ENCODE data around the gene TMEM151B. TPM values are rescaled to one million over a fixed set of nuclear protein-coding genes. Genes with fewer than 3 reads are reported as not detected.

The TMEM151B gene
- total and polyA plus RNA-seq, 2 of the 13 experiments (the other 11 are each of a cell fraction or from before 2014, with no cell fraction given): not detected

DNA sequence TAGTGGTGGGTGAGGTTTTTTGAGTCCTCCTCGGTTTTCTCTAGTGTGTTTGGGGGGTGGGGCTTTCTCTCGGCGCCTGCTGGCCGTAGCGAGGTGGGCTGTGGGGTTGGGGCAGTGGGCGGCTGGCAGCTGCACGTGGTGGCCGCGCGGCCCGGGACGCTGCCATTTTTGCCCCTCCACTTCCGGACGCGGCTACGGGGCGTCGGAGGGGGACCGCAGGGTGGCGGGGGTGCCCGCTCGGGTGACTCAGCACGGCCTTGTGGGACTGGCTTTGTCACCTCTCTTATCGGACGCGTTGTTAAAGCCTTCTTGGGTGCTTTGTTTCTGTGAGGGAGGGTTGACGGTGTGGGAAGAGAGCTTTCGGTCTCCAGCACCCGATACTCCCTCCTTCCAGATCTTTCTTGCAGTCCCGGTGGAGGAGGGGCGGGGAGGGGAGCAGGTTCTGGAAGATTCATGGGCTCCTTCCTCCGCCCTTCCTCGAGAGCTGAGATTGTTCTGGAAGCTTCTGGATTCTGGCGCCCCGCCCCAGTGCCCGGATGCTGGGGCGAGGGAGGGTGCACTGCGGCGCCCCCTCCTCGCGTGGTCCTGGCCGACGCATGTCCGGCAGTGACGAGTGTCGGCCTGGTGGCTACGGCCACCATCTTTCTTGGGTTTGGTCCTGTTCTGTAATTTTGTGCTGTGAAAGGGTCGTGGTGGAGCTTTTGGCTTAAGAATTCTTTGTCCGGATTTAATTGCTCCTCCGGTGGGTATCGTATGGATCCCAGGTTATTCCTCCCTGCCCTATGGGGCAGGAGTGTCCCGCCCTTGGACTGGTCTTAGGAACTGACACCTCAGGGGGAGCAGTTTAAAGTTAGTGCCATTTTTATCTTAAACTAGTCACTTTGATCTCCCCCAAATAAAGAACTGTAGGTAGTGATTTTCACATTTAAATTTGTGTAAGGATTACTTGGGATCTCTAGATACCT is 22.6 kb upstream of the TMEM151B start (continued):
- peak; percentile 29; the same call in 1 of the 2 replicates for TF ChIP-seq ZBED4 (CRISPR knock-in tag; IDR thresholded peaks at IDR 0.05; ENCODE audit: borderline replicate concordance)
- TF ChIP-seq ZSCAN5A (CRISPR knock-in tag; IDR thresholded peaks at IDR 0.05; ENCODE audit: borderline replicate concordance): no peak
- 0 out of 2 replicates have a peak, but pooled peaks have one; percentile 64 for TF ChIP-seq GZF1 (CRISPR knock-in tag; IDR thresholded peaks at IDR 0.05)
- TF ChIP-seq ZNF710 (CRISPR knock-in tag; IDR thresholded peaks at IDR 0.05; ENCODE audit: borderline replicate concordance): no peak; the same call in 1 of the 2 replicates
- no peak for TF ChIP-seq SCMH1 (CRISPR knock-in tag; IDR thresholded peaks at IDR 0.05; ENCODE audit: borderline replicate concordance)
- TF ChIP-seq ZFP36L1 (CRISPR knock-in tag; IDR thresholded peaks at IDR 0.05): peak; percentile 85; the same call in 1 of the 2 replicates
- TF ChIP-seq KLF11 (CRISPR knock-in tag; IDR thresholded peaks at IDR 0.05): no peak
- TF ChIP-seq, protein P1, sequence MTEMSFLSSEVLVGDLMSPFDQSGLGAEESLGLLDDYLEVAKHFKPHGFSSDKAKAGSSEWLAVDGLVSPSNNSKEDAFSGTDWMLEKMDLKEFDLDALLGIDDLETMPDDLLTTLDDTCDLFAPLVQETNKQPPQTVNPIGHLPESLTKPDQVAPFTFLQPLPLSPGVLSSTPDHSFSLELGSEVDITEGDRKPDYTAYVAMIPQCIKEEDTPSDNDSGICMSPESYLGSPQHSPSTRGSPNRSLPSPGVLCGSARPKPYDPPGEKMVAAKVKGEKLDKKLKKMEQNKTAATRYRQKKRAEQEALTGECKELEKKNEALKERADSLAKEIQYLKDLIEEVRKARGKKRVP (CRISPR knock-in tag; IDR thresholded peaks at IDR 0.05): no peak
- 0 out of 2 replicates have a peak, but pooled peaks have one; percentile 33 for TF ChIP-seq TSC22D2 (CRISPR knock-in tag; IDR thresholded peaks at IDR 0.05; ENCODE audit: borderline replicate concordance)
- no peak for TF ChIP-seq FOXP1 (IDR thresholded peaks at IDR 0.05)
- TF ChIP-seq FOXP1 (CRISPR knock-in tag; IDR thresholded peaks at IDR 0.05): no peak
- TF ChIP-seq, protein P2, sequence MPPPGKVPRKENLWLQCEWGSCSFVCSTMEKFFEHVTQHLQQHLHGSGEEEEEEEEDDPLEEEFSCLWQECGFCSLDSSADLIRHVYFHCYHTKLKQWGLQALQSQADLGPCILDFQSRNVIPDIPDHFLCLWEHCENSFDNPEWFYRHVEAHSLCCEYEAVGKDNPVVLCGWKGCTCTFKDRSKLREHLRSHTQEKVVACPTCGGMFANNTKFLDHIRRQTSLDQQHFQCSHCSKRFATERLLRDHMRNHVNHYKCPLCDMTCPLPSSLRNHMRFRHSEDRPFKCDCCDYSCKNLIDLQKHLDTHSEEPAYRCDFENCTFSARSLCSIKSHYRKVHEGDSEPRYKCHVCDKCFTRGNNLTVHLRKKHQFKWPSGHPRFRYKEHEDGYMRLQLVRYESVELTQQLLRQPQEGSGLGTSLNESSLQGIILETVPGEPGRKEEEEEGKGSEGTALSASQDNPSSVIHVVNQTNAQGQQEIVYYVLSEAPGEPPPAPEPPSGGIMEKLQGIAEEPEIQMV (CRISPR knock-in tag; IDR thresholded peaks at IDR 0.05; ENCODE audit: low read depth): peak; percentile 15; the same call in 1 of the 2 replicates
- no peak; the same call in 1 of the 2 replicates for TF ChIP-seq ZNF598 (CRISPR knock-in tag; IDR thresholded peaks at IDR 0.05; ENCODE audit: borderline replicate concordance)
- TF ChIP-seq FOXA3 (CRISPR knock-in tag; IDR thresholded peaks at IDR 0.05): no peak
- no peak for TF ChIP-seq POLR2G (IDR thresholded peaks at IDR 0.05; ENCODE audit: low read depth, low read length)
- no peak; the same call in 1 of the 2 replicates for TF ChIP-seq ZNF253 (CRISPR knock-in tag; IDR thresholded peaks at IDR 0.05; ENCODE audit: borderline replicate concordance)

All from HepG2 (cell line).